Common myeloid progenitor, CD34-positive (primary cell): ENCODE measurements around the gene GRIP1.
A peak's percentile ranks its signal among the peaks of the same experiment; 100 is the strongest.

ENCODE experiments used
- CTCF ChIA-PET: fragments of 350-600 bp; sonication (Branson Sonifier 250); formaldehyde crosslinking; loops from one replicate; lab custom pipeline; 2021; ENCODE audit warnings: antibody characterized with exemption; lab: Charles Lee
- POLR2A ChIA-PET: fragments of 350-600 bp; sonication (Branson Sonifier 250); formaldehyde crosslinking; loops from one replicate; lab custom pipeline; 2021; ENCODE audit warnings: antibody characterized with exemption; lab: Charles Lee
- DNase-seq, 3 donors: peaks; one replicate each; pipeline versions ENCODE4 v3.0.0 to v3.0.0-alpha.2; 2013
- H3K27ac ChIP-seq, 2 experiments: 1 replicate in 1 of 2; 2 replicates in 1 of 2; pipeline ENCODE4 v1.7.0; 2013; ENCODE audit warnings: inconsistent platforms in 2 of 2, low read length in 2 of 2, mild to moderate bottlenecking in 2 of 2, low read depth in 1 of 2, moderate library complexity in 1 of 2; ENCODE audit not compliant: severe bottlenecking in 2 of 2, insufficient read depth in 1 of 2, poor library complexity in 1 of 2
- H3K27me3 ChIP-seq, 5 experiments: replicated peaks in 2 of 5; 1 replicate in 3 of 5; 2 replicates in 2 of 5; pipeline versions ENCODE4 v1.6.1 to v1.7.0; 2013; ENCODE audit warnings: low read length in 4 of 5, mild to moderate bottlenecking in 2 of 5, moderate library complexity in 2 of 5, inconsistent platforms in 1 of 5; ENCODE audit not compliant: insufficient read depth in 5 of 5, control insufficient read depth in 4 of 5
- H3K36me3 ChIP-seq, 4 experiments: 1 replicate in 2 of 4; 2 replicates in 2 of 4; pipeline versions ENCODE4 v1.6.1 to v1.7.0; 2013; ENCODE audit warnings: low read length in 3 of 4, control low read depth in 1 of 4, mild to moderate bottlenecking in 1 of 4; ENCODE audit not compliant: control insufficient read depth in 4 of 4, insufficient read depth in 4 of 4
- H3K4me1 ChIP-seq, 4 experiments: 1 replicate in 3 of 4; 2 replicates in 1 of 4; pipeline versions ENCODE4 v1.6.1 to v1.7.1; 2013; ENCODE audit warnings: low read length in 3 of 4, mild to moderate bottlenecking in 3 of 4, control low read depth in 1 of 4, inconsistent platforms in 1 of 4, moderate library complexity in 1 of 4; ENCODE audit not compliant: control insufficient read depth in 4 of 4, insufficient read depth in 4 of 4; ENCODE audit errors: control extremely low read depth in 1 of 4
- H3K4me3 ChIP-seq, 7 experiments: 1 replicate in 4 of 7; 2 replicates in 3 of 7; pipeline versions ENCODE4 v1.5.1 to v1.7.0; 2013; ENCODE audit warnings: mild to moderate bottlenecking in 7 of 7, low read length in 6 of 7, moderate library complexity in 6 of 7, inconsistent platforms in 2 of 7, low read depth in 2 of 7, control low read depth in 1 of 7; ENCODE audit not compliant: insufficient read depth in 4 of 7, control insufficient read depth in 1 of 7; ENCODE audit errors: extremely low read depth in 1 of 7
- H3K9me3 ChIP-seq, 5 experiments: 1 replicate in 4 of 5; 2 replicates in 1 of 5; pipeline versions ENCODE4 v1.6.1 to v1.7.1; 2013; ENCODE audit warnings: low read length in 4 of 5, mild to moderate bottlenecking in 2 of 5, inconsistent platforms in 1 of 5, low read depth in 1 of 5, moderate library complexity in 1 of 5; ENCODE audit not compliant: control insufficient read depth in 4 of 5, insufficient read depth in 2 of 5; ENCODE audit errors: control extremely low read depth in 1 of 5
- WGBS: methylation state at CpG from one replicate; pipeline ENCODE4 v1.1.5; 2013; ENCODE audit not compliant: insufficient coverage; 5-methylcytosine and 5-hydroxymethylcytosine counted together

GRIP1 gene

GRCh38 chr12:66365718-66366490 lies 313.0 kb downstream of the GRIP1 start:
- DNase-seq: peak in 1 of 3 donors; percentile 13
- ChIA-PET CTCF (no interaction called here), POLR2A (no interaction called here)

GRCh38 chr12:66361703-66362102 lies 317.2 kb downstream of the GRIP1 start:
- Histone ChIP-seq H3K9me3 (no peaks in the 10 kb centered on the region), H3K27ac (no peak overlapping the region), H3K4me3 (no peak overlapping the region), H3K36me3 (no peaks in the 10 kb centered on the region), H3K4me1 (no peaks in the 10 kb centered on the region), H3K27me3 (no peaks in the 10 kb centered on the region)
- 100% methylated on average over 2 of the region's 4 CpGs for WGBS
- ChIA-PET CTCF (interaction anchor here (0.5 to 1.3 kb wide), 4 partner anchors 13 to 1142 kb away, joined by 3 to 4 read pairs (median 3); no protein-coding TSS in a partner anchor), POLR2A (no interaction called here)
- no peak for DNase-seq

More at GRCh38 chr12:66365718-66366490, 313.0 kb downstream of the GRIP1 start:
- Histone ChIP-seq H3K27ac (no peak overlapping the region), H3K4me3 (no peak overlapping the region), H3K4me1 (no peaks in the 10 kb centered on the region), H3K9me3 (no peaks in the 10 kb centered on the region), H3K36me3 (no peaks in the 10 kb centered on the region), H3K27me3 (no peaks in the 10 kb centered on the region)
- no CpG with 5 or more reads among the region's 3 CpGs for WGBS

- DNase-seq: no peak
- Histone ChIP-seq H3K4me1 (no peaks in the 10 kb centered on the region), H3K9me3 (no peaks in the 10 kb centered on the region), H3K27ac (no peak overlapping the region), H3K27me3 (no peaks in the 10 kb centered on the region), H3K4me3 (no peak overlapping the region), H3K36me3 (no peaks in the 10 kb centered on the region)
- POLR2A ChIA-PET: interaction anchor here (0.6 kb wide), 1 partner anchor 18 kb away, joined by 5 read pairs; no protein-coding TSS in a partner anchor
- CTCF ChIA-PET: no interaction called here
Measured at GRCh38 chr12:66359300-66359699, 319.6 kb downstream of the GRIP1 start.

- WGBS: no CpG with 5 or more reads among the region's 6 CpGs
- no peaks in the 10 kb centered on the region for H3K4me1 ChIP-seq
- H3K9me3 ChIP-seq: no peaks in the 10 kb centered on the region
- no peak overlapping the region for H3K4me3 ChIP-seq
- H3K27ac ChIP-seq: no peak overlapping the region
- H3K36me3 ChIP-seq: peaks cover 0 to 2% (median 0%) of the 10 kb centered on the region in 4 experiments
- DNase-seq: no peak
- no peaks in the 10 kb centered on the region for H3K27me3 ChIP-seq
- POLR2A ChIA-PET: no interaction called here
- CTCF ChIA-PET: no interaction called here
Measured at GRCh38 chr12:66354291-66354690, 324.6 kb downstream of the GRIP1 start.

- Histone ChIP-seq H3K9me3 (no peaks in the 10 kb centered on the region), H3K27me3 (no peaks in the 10 kb centered on the region), H3K36me3 (peaks cover 0 to 3% (median 0%) of the 10 kb centered on the region in 4 experiments), H3K27ac (no peak overlapping the region), H3K4me3 (no peak overlapping the region), H3K4me1 (no peaks in the 10 kb centered on the region)
- 98% methylated on average over 8 of the region's 8 CpGs for WGBS
- no peak for DNase-seq
- POLR2A ChIA-PET: no interaction called here
- CTCF ChIA-PET: interaction anchor here (1.4 kb wide), 1 partner anchor 12 kb away, joined by 3 read pairs; no protein-coding TSS in a partner anchor
Measured at GRCh38 chr12:66352899-66353298, 326.0 kb downstream of the GRIP1 start.

GRCh38 chr12:66352197-66352596 lies 326.7 kb downstream of the GRIP1 start:
- Histone ChIP-seq H3K9me3 (no peaks in the 10 kb centered on the region), H3K4me3 (no peak overlapping the region), H3K36me3 (peaks cover 0 to 3% (median 0%) of the 10 kb centered on the region in 4 experiments), H3K4me1 (no peaks in the 10 kb centered on the region), H3K27me3 (no peaks in the 10 kb centered on the region), H3K27ac (no peak overlapping the region)
- CTCF ChIA-PET: interaction anchor here (1.4 kb wide), 1 partner anchor 12 kb away, joined by 3 read pairs; no protein-coding TSS in a partner anchor
- WGBS: 97% methylated on average over 8 of the region's 9 CpGs
- POLR2A ChIA-PET: no interaction called here
- DNase-seq: peak; percentile 8 to 35 (median 30)

GRCh38 chr12:66351301-66351700 lies 327.6 kb downstream of the GRIP1 start:
- ChIA-PET POLR2A (no interaction called here), CTCF (interaction anchor here (0.7 to 1.2 kb wide), 3 partner anchors 24 to 453 kb away, joined by 3 read pairs; no protein-coding TSS in a partner anchor)
- H3K9me3 ChIP-seq: no peaks in the 10 kb centered on the region
- H3K4me3 ChIP-seq: no peak overlapping the region
- WGBS: no CpG with 5 or more reads among the region's 2 CpGs
- H3K36me3 ChIP-seq: peaks cover 0 to 6% (median 1%) of the 10 kb centered on the region in 4 experiments
- no peaks in the 10 kb centered on the region for H3K4me1 ChIP-seq
- no peak overlapping the region for H3K27ac ChIP-seq
- no peak for DNase-seq
- no peaks in the 10 kb centered on the region for H3K27me3 ChIP-seq
